T47D (cell line): Measurements from ENCODE around the gene GPI.
A peak's percentile ranks its signal among the peaks of the same experiment; 100 is the strongest.

Experiments
- DNase-seq, 2 experiments: peaks; one replicate each; pipeline versions ENCODE4 v3.0.0 to v3.0.0-alpha.2; 2011 to 2012; ENCODE audit warnings: low read depth in 1 of 2, low spot score in 1 of 2
- JUND ChIP-seq: IDR thresholded peaks from 2 replicates; pipeline ENCODE4 v1.6.1; 2012; ENCODE audit warnings: low read depth
- in situ Hi-C: cut with HindIII; loops from 2 replicates; pipeline ENCODE4 v1.10.0; 2016; ENCODE audit warnings: low sequenced_read_pairs, low pct_unique_long_range_greater_than_20kb

Gene GPI

GRCh38 chr19:34430738-34431625, 66.0 kb downstream of the GPI start:
- DNase-seq: peak; percentile 52 to 62
- no peak for TF ChIP-seq JUND
- in situ Hi-C loops: no loop called here

- in situ Hi-C loops: no loop called here
- no peak for TF ChIP-seq JUND
- no peak for DNase-seq
Observed at GRCh38 chr19:34431681-34432402, 66.8 kb downstream of the GPI start.

GRCh38 chr19:34432797-34433196, 67.8 kb downstream of the GPI start:
- DNase-seq: no peak
- in situ Hi-C loops: no loop called here
- no peak for TF ChIP-seq JUND

GRCh38 chr19:34436716-34437115, 71.7 kb downstream of the GPI start:
- TF ChIP-seq JUND: no peak
- DNase-seq: no peak
- in situ Hi-C loops: no loop called here

- in situ Hi-C loops: no loop called here
- TF ChIP-seq JUND: no peak
- DNase-seq: no peak
Observed at GRCh38 chr19:34448191-34448590, 83.2 kb downstream of the GPI start.
